ENCODE measurements around the gene TTBK2. TPM values are rescaled to one million over a fixed set of nuclear protein-coding genes. Genes with fewer than 3 reads are reported as not detected.
"Not testable (repeated sequence)": the region's sequence is repeated elsewhere in the genome, so short reads cannot be mapped to it uniquely, and the experiment has no call there.

TTBK2 gene
- total RNA-seq, 1 experiment from 2014 or later = 10.6 TPM

- Histone ChIP-seq H3K79me2 (ENCODE audit: insufficient read depth, low read length) (no peaks in the 10 kb centered on the region), H3K9ac (ENCODE audit: low read length) (no peak overlapping the region), H3K9me2 (ENCODE audit: insufficient read depth) (no peaks in the 10 kb centered on the region), H2AFZ (ENCODE audit: low read depth, low read length, poor library complexity, severe bottlenecking) (no peak overlapping the region), H3K9me3 (ENCODE audit: control insufficient read depth in 1 of 2, insufficient read depth in 1 of 2, low read depth in 1 of 2, low read length in 2 of 2) (no peaks in the 10 kb centered on the region), H3K27me3 (ENCODE audit: insufficient read depth, low read length) (no peaks in the 10 kb centered on the region), H4K20me1 (ENCODE audit: insufficient read depth) (no peaks in the 10 kb centered on the region), H3K36me3 (ENCODE audit: control insufficient read depth in 1 of 2, insufficient read depth in 2 of 2, low read length in 2 of 2) (no peaks in the 10 kb centered on the region), H3K27ac (ENCODE audit: low read depth, low read length) (no peak overlapping the region), H3K4me1 (ENCODE audit: control insufficient read depth in 1 of 2, insufficient read depth in 2 of 2, low read length in 2 of 2) (no peaks in the 10 kb centered on the region), H3K4me3 (replicated peaks in 1 of 2; ENCODE audit: low read depth in 1 of 2, low read length in 2 of 2) (no peak overlapping the region), H3K4me2 (ENCODE audit: low read length) (no peak overlapping the region)
- intact Hi-C loops (cut with micrococcal nuclease) = no loop called here
- BruUV-seq (replicated peaks) = no TSS peak
- ATAC-seq = no peak
- no peak for TF ChIP-seq ELF1 (IDR thresholded peaks at IDR 0.05; ENCODE audit: borderline replicate concordance, low read depth)
- no peak for TF ChIP-seq EZH2 (IDR thresholded peaks at IDR 0.05)
- no peak for TF ChIP-seq SP1 (IDR thresholded peaks at IDR 0.05; ENCODE audit: low read depth)
- no peak for TF ChIP-seq YY1 (IDR thresholded peaks at IDR 0.05; ENCODE audit: extremely low read depth, insufficient replicate concordance, low read depth, low read length)
- TF ChIP-seq RAD21 (IDR thresholded peaks at IDR 0.05; ENCODE audit: low read depth) = no peak
- ChIA-PET POLR2A (no interaction called here), CTCF (no interaction called here), RAD21 (ENCODE audit: low non-redundant PET in 1 of 2, low total read pairs in 2 of 2, uncharacterized antibody in 2 of 2, unreplicated experiment in 2 of 2) (no interaction called here)
- no peak for DNase-seq (ENCODE audit: low read depth, low spot score)
Observed at GRCh38 chr15:42772901-42773300, 147.7 kb downstream of the TTBK2 start.

- Histone ChIP-seq H3K27me3 (ENCODE audit: insufficient read depth, low read length) (no peaks in the 10 kb centered on the region), H4K20me1 (ENCODE audit: insufficient read depth) (no peaks in the 10 kb centered on the region), H3K9ac (ENCODE audit: low read length) (no peak overlapping the region), H3K27ac (ENCODE audit: low read depth, low read length) (no peak overlapping the region), H3K9me3 (ENCODE audit: control insufficient read depth in 1 of 2, insufficient read depth in 1 of 2, low read depth in 1 of 2, low read length in 2 of 2) (no peaks in the 10 kb centered on the region), H3K4me2 (ENCODE audit: low read length) (no peak overlapping the region), H3K4me3 (replicated peaks in 1 of 2; ENCODE audit: low read depth in 1 of 2, low read length in 2 of 2) (no peak overlapping the region), H3K9me2 (ENCODE audit: insufficient read depth) (no peaks in the 10 kb centered on the region), H3K4me1 (ENCODE audit: control insufficient read depth in 1 of 2, insufficient read depth in 2 of 2, low read length in 2 of 2) (no peaks in the 10 kb centered on the region), H3K79me2 (ENCODE audit: insufficient read depth, low read length) (no peaks in the 10 kb centered on the region), H2AFZ (ENCODE audit: low read depth, low read length, poor library complexity, severe bottlenecking) (no peak overlapping the region), H3K36me3 (ENCODE audit: control insufficient read depth in 1 of 2, insufficient read depth in 2 of 2, low read length in 2 of 2) (no peaks in the 10 kb centered on the region)
- no TSS peak for BruUV-seq (replicated peaks)
- DNase-seq (ENCODE audit: low read depth, low spot score) = no peak
- POLR2A ChIA-PET = no interaction called here
- CTCF ChIA-PET = no interaction called here
- intact Hi-C loops (cut with micrococcal nuclease) = no loop called here
- TF ChIP-seq EZH2 (IDR thresholded peaks at IDR 0.05) (no peak), SP1 (IDR thresholded peaks at IDR 0.05; ENCODE audit: low read depth) (no peak), SRF (IDR thresholded peaks at IDR 0.05; ENCODE audit: low read depth) (no peak), FOSL1 (IDR thresholded peaks at IDR 0.05; ENCODE audit: low read depth) (no peak), EGR1 (IDR thresholded peaks at IDR 0.05; ENCODE audit: low read depth) (no peak), EZH2phosphoT487 (IDR thresholded peaks at IDR 0.05; ENCODE audit: borderline replicate concordance) (no peak), RAD21 (IDR thresholded peaks at IDR 0.05; ENCODE audit: low read depth) (no peak), SIN3A (IDR thresholded peaks at IDR 0.05; ENCODE audit: low read depth) (no peak)
- RAD21 ChIA-PET (ENCODE audit: low non-redundant PET in 1 of 2, low total read pairs in 2 of 2, uncharacterized antibody in 2 of 2, unreplicated experiment in 2 of 2) = no interaction called here
- ATAC-seq = no peak
Observed at GRCh38 chr15:42772144-42772543, 148.4 kb downstream of the TTBK2 start.

GRCh38 chr15:42766109-42766508 lies 154.5 kb downstream of the TTBK2 start:
- BruUV-seq (replicated peaks); CTCF ChIA-PET; H3K27ac ChIP-seq (ENCODE audit: low read depth, low read length); H3K36me3 ChIP-seq (ENCODE audit: control insufficient read depth in 1 of 2, insufficient read depth in 2 of 2, low read length in 2 of 2); H4K20me1 ChIP-seq (ENCODE audit: insufficient read depth); H3K9me2 ChIP-seq (ENCODE audit: insufficient read depth); POLR2A ChIA-PET; H3K9ac ChIP-seq (ENCODE audit: low read length); H3K9me3 ChIP-seq (ENCODE audit: control insufficient read depth in 1 of 2, insufficient read depth in 1 of 2, low read depth in 1 of 2, low read length in 2 of 2); H3K4me3 ChIP-seq (replicated peaks in 1 of 2; ENCODE audit: low read depth in 1 of 2, low read length in 2 of 2); RAD21 ChIA-PET (ENCODE audit: low non-redundant PET in 1 of 2, low total read pairs in 2 of 2, uncharacterized antibody in 2 of 2, unreplicated experiment in 2 of 2); H3K4me2 ChIP-seq (ENCODE audit: low read length); H3K27me3 ChIP-seq (ENCODE audit: insufficient read depth, low read length); H3K4me1 ChIP-seq (ENCODE audit: control insufficient read depth in 1 of 2, insufficient read depth in 2 of 2, low read length in 2 of 2); H3K79me2 ChIP-seq (ENCODE audit: insufficient read depth, low read length); ATAC-seq; intact Hi-C loops (cut with micrococcal nuclease); DNase-seq (ENCODE audit: low read depth, low spot score); H2AFZ ChIP-seq (ENCODE audit: low read depth, low read length, poor library complexity, severe bottlenecking): not testable (repeated sequence)

GRCh38 chr15:42764154-42764731 lies 156.3 kb downstream of the TTBK2 start:
- intact Hi-C loops (cut with micrococcal nuclease); ATAC-seq; CTCF ChIA-PET; H3K79me2 ChIP-seq (ENCODE audit: insufficient read depth, low read length); H3K27me3 ChIP-seq (ENCODE audit: insufficient read depth, low read length); DNase-seq (ENCODE audit: low read depth, low spot score); H3K4me2 ChIP-seq (ENCODE audit: low read length); POLR2A ChIA-PET; H2AFZ ChIP-seq (ENCODE audit: low read depth, low read length, poor library complexity, severe bottlenecking); RAD21 ChIA-PET (ENCODE audit: low non-redundant PET in 1 of 2, low total read pairs in 2 of 2, uncharacterized antibody in 2 of 2, unreplicated experiment in 2 of 2); H3K9me2 ChIP-seq (ENCODE audit: insufficient read depth); H3K4me3 ChIP-seq (replicated peaks in 1 of 2; ENCODE audit: low read depth in 1 of 2, low read length in 2 of 2); H4K20me1 ChIP-seq (ENCODE audit: insufficient read depth); H3K36me3 ChIP-seq (ENCODE audit: control insufficient read depth in 1 of 2, insufficient read depth in 2 of 2, low read length in 2 of 2); H3K9ac ChIP-seq (ENCODE audit: low read length); H3K4me1 ChIP-seq (ENCODE audit: control insufficient read depth in 1 of 2, insufficient read depth in 2 of 2, low read length in 2 of 2); BruUV-seq (replicated peaks); H3K27ac ChIP-seq (ENCODE audit: low read depth, low read length): not testable (repeated sequence)
- H3K9me3 ChIP-seq (ENCODE audit: control insufficient read depth in 1 of 2, insufficient read depth in 1 of 2, low read depth in 1 of 2, low read length in 2 of 2) = peaks cover 6 to 10% of the 10 kb centered on the region in 2 experiments; a peak in 2 of 4 replicates
